HepG2 (cell line): ENCODE results near the gene UBAP1L. TPM values are rescaled to one million over a fixed set of nuclear protein-coding genes. Genes with fewer than 3 reads are reported as not detected.

Source experiments
- ATAC-seq: fragments of 200-7000 bp; cut with Tn5 transposase; 3 replicates; pipeline ENCODE4 v1.9.1; 2020; ENCODE audit warnings: mild to moderate bottlenecking, moderate library complexity
- BruUV-seq: library from RNA; stranded (reverse); fragments of 400-500 nt; replicated peaks from 2 replicates; lab custom pipeline; 2021; lab: Mats Ljungman, UMichigan
- CTCF ChIA-PET: fragments of 300-600 bp; formaldehyde crosslinking; extraction: SDS; loops from one replicate; lab custom pipeline; 2021; ENCODE audit warnings: low total read pairs, inconsistent platforms, low intra/inter-chr PET ratio; lab: Yijun Ruan, JAX
- POLR2A ChIA-PET: fragments of 350-600 bp; sonication (Branson Sonifier 250); formaldehyde crosslinking; loops from one replicate; lab custom pipeline; 2020; ENCODE audit warnings: antibody characterized with exemption, inconsistent platforms; lab: Yijun Ruan, JAX
- DNase-seq: peaks from one replicate; pipeline ENCODE4 v3.0.0-alpha.2; 2015; ENCODE audit warnings: low spot score
- FAIRE-seq: peaks from 3 replicates; lab custom pipeline; 2011; peaks lifted over from hg19 to GRCh38; lab: Jason Lieb, UNC
- H2AFZ ChIP-seq: one replicate; pipeline ENCODE4 v1.6.1; 2011; ENCODE audit warnings: low read length, inconsistent platforms
- H3K27ac ChIP-seq: fragments of 300-600 bp; 3 replicates; pipeline ENCODE4 v1.8.0; 2011; ENCODE audit warnings: mixed run types, mild to moderate bottlenecking, mixed read lengths, low read length, inconsistent platforms; ENCODE audit not compliant: insufficient read depth; ENCODE audit errors: extremely low read length
- H3K27me3 ChIP-seq, 2 experiments: fragments of 200-600 bp in 1 of 2; 2 replicates in 1 of 2; 3 replicates in 1 of 2; pipeline versions ENCODE4 v1.6.0 to v1.8.0; 2011; ENCODE audit warnings: low read length in 2 of 2, mild to moderate bottlenecking in 2 of 2, moderate library complexity in 2 of 2, inconsistent platforms in 1 of 2; ENCODE audit not compliant: insufficient read depth in 2 of 2, control insufficient read depth in 1 of 2
- H3K36me3 ChIP-seq, 2 experiments: fragments of 200-600 bp in 1 of 2; replicated peaks in 1 of 2; 2 replicates in 1 of 2; 3 replicates in 1 of 2; pipeline versions ENCODE4 v1.5.1 to v1.8.0; 2011; ENCODE audit warnings: low read length in 2 of 2, inconsistent platforms in 1 of 2; ENCODE audit not compliant: insufficient read depth in 2 of 2, control insufficient read depth in 1 of 2
- H3K4me1 ChIP-seq: 2 replicates; pipeline ENCODE4 v1.5.1; 2012; ENCODE audit warnings: low read length, inconsistent platforms; ENCODE audit not compliant: insufficient read depth
- H3K4me2 ChIP-seq: 2 replicates; pipeline ENCODE4 v1.6.0; 2011; ENCODE audit warnings: low read depth, low read length, inconsistent platforms
- H3K4me3 ChIP-seq, 3 experiments: fragments of 200-600 bp in 1 of 3; sonication (generic), shearing (Covaris generic) in 1 of 3; replicated peaks in 1 of 3; 2 replicates each; pipeline ENCODE4 v1.5.1; 2011 to 2016; ENCODE audit warnings: low read length in 3 of 3, inconsistent platforms in 2 of 3, low read depth in 2 of 3, mild to moderate bottlenecking in 2 of 3, control low read depth in 1 of 3, mixed read lengths in 1 of 3; ENCODE audit not compliant: insufficient read depth in 1 of 3
- H3K79me2 ChIP-seq: one replicate; pipeline ENCODE4 v1.6.1; 2011; ENCODE audit warnings: low read length, inconsistent platforms; ENCODE audit not compliant: insufficient read depth
- H3K9ac ChIP-seq: 2 replicates; pipeline ENCODE4 v1.6.0; 2011; ENCODE audit warnings: mild to moderate bottlenecking, low read depth, low read length, inconsistent platforms; ENCODE audit not compliant: insufficient read depth
- H3K9me3 ChIP-seq: 2 replicates; pipeline ENCODE4 v1.5.1; 2012; ENCODE audit warnings: mild to moderate bottlenecking, low read length
- H4K20me1 ChIP-seq: 2 replicates; pipeline ENCODE4 v1.6.0; 2011; ENCODE audit warnings: inconsistent platforms, mild to moderate bottlenecking, low read length, moderate library complexity; ENCODE audit not compliant: insufficient read depth
- AFF4 ChIP-seq: sonication (generic); formaldehyde crosslinking; IDR thresholded peaks from 2 replicates; pipeline ENCODE4 v1.4.0; 2020; ENCODE audit warnings: missing genetic modification reagents
- ATAD3A ChIP-seq: sonication (generic); formaldehyde crosslinking; IDR thresholded peaks from 2 replicates; pipeline ENCODE4 v1.4.0; 2020; ENCODE audit warnings: missing genetic modification reagents
- DMAP1 ChIP-seq: IDR thresholded peaks from 2 replicates; pipeline ENCODE4 v1.6.1; 2016
- ESRRA ChIP-seq: sonication (generic); formaldehyde crosslinking; IDR thresholded peaks from 2 replicates; pipeline ENCODE4 v1.5.1; 2020; ENCODE audit warnings: mild to moderate bottlenecking, low read depth, missing genetic modification reagents
- FOXO1 ChIP-seq: sonication (generic); formaldehyde crosslinking; IDR thresholded peaks from 2 replicates; pipeline ENCODE4 v1.4.0; 2020; ENCODE audit warnings: missing genetic modification reagents
- JARID2 ChIP-seq: sonication (generic); formaldehyde crosslinking; IDR thresholded peaks from 2 replicates; pipeline ENCODE4 v1.8.1; 2023; ENCODE audit warnings: missing genetic modification reagents, inconsistent platforms; ENCODE audit not compliant: insufficient replicate concordance
- NFYB ChIP-seq: sonication (generic); formaldehyde crosslinking; IDR thresholded peaks from 2 replicates; pipeline ENCODE4 v1.4.0; 2020; ENCODE audit warnings: missing genetic modification reagents
- NR2F1 ChIP-seq, 2 experiments: fragments of 450-650 bp in 1 of 2; formaldehyde crosslinking in 1 of 2; IDR thresholded peaks; 2 replicates each; pipeline versions ENCODE4 v1.5.0 to v1.6.1; 2016 to 2020; ENCODE audit warnings: mild to moderate bottlenecking in 1 of 2, missing compliant biosample characterization in 1 of 2, missing genetic modification reagents in 1 of 2, moderate library complexity in 1 of 2
- RCOR2 ChIP-seq: IDR thresholded peaks from 2 replicates; pipeline ENCODE4 v1.6.1; 2016; ENCODE audit warnings: missing biosample characterization, missing genetic modification reagents
- SRSF1 ChIP-seq: fragments of 200-400 bp; formaldehyde crosslinking; optimal IDR thresholded peaks from 2 replicates; pipeline ENCODE3; 2017; ENCODE audit warnings: mild to moderate bottlenecking, low read depth, low read length, moderate library complexity
- ZNF256 ChIP-seq: sonication (generic); formaldehyde crosslinking; conservative IDR thresholded peaks from 2 replicates; pipeline ENCODE4 v1.4.0; 2020; ENCODE audit warnings: missing genetic modification reagents
- ZNF337 ChIP-seq: sonication (generic); formaldehyde crosslinking; IDR thresholded peaks from 2 replicates; pipeline ENCODE4 v1.5.1; 2020; ENCODE audit warnings: missing genetic modification reagents, low read depth, mild to moderate bottlenecking, borderline replicate concordance
- ZNF468 ChIP-seq: sonication (generic); formaldehyde crosslinking; IDR thresholded peaks from 2 replicates; pipeline ENCODE4 v1.8.0; 2022; ENCODE audit warnings: mild to moderate bottlenecking, moderate library complexity, missing genetic modification reagents
- ZNF784 ChIP-seq: sonication (generic); formaldehyde crosslinking; IDR thresholded peaks from 2 replicates; pipeline ENCODE4 v1.5.1; 2020; ENCODE audit warnings: missing genetic modification reagents, mild to moderate bottlenecking, borderline replicate concordance
- ZNF800 ChIP-seq: sonication (generic); formaldehyde crosslinking; IDR thresholded peaks from 2 replicates; pipeline ENCODE4 v1.4.0; 2020; ENCODE audit warnings: missing genetic modification reagents
- ZNF816 ChIP-seq: sonication (generic); formaldehyde crosslinking; IDR thresholded peaks from 2 replicates; pipeline ENCODE4 v1.8.0; 2022; ENCODE audit warnings: missing genetic modification reagents, mild to moderate bottlenecking, borderline replicate concordance
- WGBS: methylation state at CpG from one replicate; pipeline ENCODE4 v1.1.6; 2017; ENCODE audit warnings: low lambda C conversion rate; 5-methylcytosine and 5-hydroxymethylcytosine counted together
- in situ Hi-C: cut with HindIII; loops from 2 replicates; pipeline ENCODE4 v1.10.0; 2017; ENCODE audit warnings: low pct_unique_long_range_greater_than_20kb; ENCODE audit not compliant: extremely low pct_ligation_motif_present
- intact Hi-C: fragments of 100-400 bp; cut with micrococcal nuclease; formaldehyde crosslinking; loops from one replicate; pipeline ENCODE4 v1.10.0; 2022; ENCODE audit not compliant: unreplicated experiment
- polyA plus RNA-seq, 8 experiments: library from polyadenylated mRNA; depleted of rRNA in 3 of 8; stranded (reverse) in 7 of 8; unstranded in 1 of 8; fragments of >200 nt; fragmentation: Illumina TruSeq in 4 of 8; extraction: Trizol in 4 of 8; gene quantifications; 2 replicates each; pipeline versions ENCODE4 v1.2.1 to v1.2.3, GENCODE V29; 2011 to 2016; ENCODE audit warnings: low read depth in 4 of 8, missing spikeins in 1 of 8, mixed read lengths in 1 of 8; ENCODE audit not compliant: insufficient read depth in 1 of 8
- total RNA-seq, 5 experiments: library from RNA; depleted of rRNA; stranded (reverse); fragments of >200 nt; fragmentation: Illumina TruSeq; extraction: Trizol; gene quantifications; 2 replicates each; pipeline ENCODE4 v1.2.3, GENCODE V29; 2016; ENCODE audit warnings: low read depth in 1 of 5
- TF ChIP-seq, protein P1 (sequence below): sonication (generic); formaldehyde crosslinking; conservative IDR thresholded peaks from 2 replicates; pipeline ENCODE4 v1.4.0; 2020; ENCODE audit warnings: missing genetic modification reagents

The UBAP1L gene
- total and polyA plus RNA-seq, 2 of the 13 experiments (the other 11 are each of a cell fraction or from before 2014, with no cell fraction given): 0.86 to 1.4 TPM

- H4K20me1 ChIP-seq: no peaks in the 10 kb centered on the region
- intact Hi-C loops: loop anchor here (2.0 to 10.0 kb wide), 2 partner anchors 27 to 239 kb away; partner anchors contain the start of gene RNU5A-1
- CTCF ChIA-PET: interaction anchor here (1.5 to 5.0 kb wide), 4 partner anchors 21 to 46 kb away, joined by 5 to 54 read pairs (median 32); no protein-coding TSS in a partner anchor
- no peak overlapping the region for H3K9ac ChIP-seq
- no peak overlapping the region for H3K27ac ChIP-seq
- no peaks in the 10 kb centered on the region for H3K27me3 ChIP-seq
- no peak for DNase-seq
- no peaks in the 10 kb centered on the region for H3K9me3 ChIP-seq
- 39% methylated on average over 5 of the region's 6 CpGs for WGBS
- FAIRE-seq: no peak
- H2AFZ ChIP-seq: no peak overlapping the region
- no peak overlapping the region for H3K4me2 ChIP-seq
- POLR2A ChIA-PET: interaction anchor here (0.9 to 4.5 kb wide), 8 partner anchors 10 to 249 kb away, joined by 3 to 27 read pairs (median 6); partner anchors contain the start of genes CLPX, RNU5B-1 and SLC51B
- no TSS peak for BruUV-seq
- H3K79me2 ChIP-seq: no peaks in the 10 kb centered on the region
- peaks cover 74% of the 10 kb centered on the region for H3K4me1 ChIP-seq
- H3K4me3 ChIP-seq: no peak overlapping the region
- in situ Hi-C loops: no loop called here
- ATAC-seq: peak; percentile 5; the same call in 1 of the 3 replicates
- H3K36me3 ChIP-seq: no peaks in the 10 kb centered on the region
- TF ChIP-seq ZNF337: no peak
- no peak for TF ChIP-seq ZNF256 (CRISPR knock-in tag)
- no peak for TF ChIP-seq ATAD3A (CRISPR knock-in tag)
- no peak for TF ChIP-seq SRSF1
- no peak for TF ChIP-seq ZNF800 (CRISPR knock-in tag)
- no peak for TF ChIP-seq ESRRA (CRISPR knock-in tag)
- no peak for TF ChIP-seq RCOR2 (CRISPR knock-in tag)
- no peak for TF ChIP-seq FOXO1
- no peak for TF ChIP-seq JARID2 (CRISPR knock-in tag)
- TF ChIP-seq NR2F1 (CRISPR knock-in tag; IDR thresholded peaks at IDR 0.05): no peak
- no peak for TF ChIP-seq ZNF468 (CRISPR knock-in tag)
- no peak for TF ChIP-seq ZNF784 (CRISPR knock-in tag)
- TF ChIP-seq ZNF816 (CRISPR knock-in tag): no peak
- no peak for TF ChIP-seq DMAP1 (CRISPR knock-in tag)
- no peak for TF ChIP-seq AFF4 (CRISPR knock-in tag)
- TF ChIP-seq NFYB (CRISPR knock-in tag): no peak
- TF ChIP-seq, protein P1, sequence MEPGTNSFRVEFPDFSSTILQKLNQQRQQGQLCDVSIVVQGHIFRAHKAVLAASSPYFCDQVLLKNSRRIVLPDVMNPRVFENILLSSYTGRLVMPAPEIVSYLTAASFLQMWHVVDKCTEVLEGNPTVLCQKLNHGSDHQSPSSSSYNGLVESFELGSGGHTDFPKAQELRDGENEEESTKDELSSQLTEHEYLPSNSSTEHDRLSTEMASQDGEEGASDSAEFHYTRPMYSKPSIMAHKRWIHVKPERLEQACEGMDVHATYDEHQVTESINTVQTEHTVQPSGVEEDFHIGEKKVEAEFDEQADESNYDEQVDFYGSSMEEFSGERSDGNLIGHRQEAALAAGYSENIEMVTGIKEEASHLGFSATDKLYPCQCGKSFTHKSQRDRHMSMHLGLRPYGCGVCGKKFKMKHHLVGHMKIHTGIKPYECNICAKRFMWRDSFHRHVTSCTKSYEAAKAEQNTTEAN (CRISPR knock-in tag): no peak
Observed at GRCh38 chr15:65055201-65055870, 59.7 kb downstream of the UBAP1L start.
